H9 (cell line): ENCODE results near the gene NIPSNAP2. TPM values are rescaled to one million over a fixed set of nuclear protein-coding genes. Genes with fewer than 3 reads are reported as not detected.

ENCODE experiments used
- DNase-seq: peaks from one replicate; pipeline ENCODE4 v3.0.0-alpha.2; 2017
- H2AFZ ChIP-seq: one replicate; pipeline ENCODE4 v1.6.1; 2013; ENCODE audit warnings: mild to moderate bottlenecking, low read length, control low read depth, moderate library complexity
- H2AK5ac ChIP-seq: 2 replicates; pipeline ENCODE4 v1.6.1; 2013; ENCODE audit warnings: low read length, control low read depth, mixed read lengths; ENCODE audit not compliant: insufficient read length
- H2BK120ac ChIP-seq: one replicate; pipeline ENCODE4 v1.6.1; 2013; ENCODE audit warnings: low read depth, mild to moderate bottlenecking, low read length, control low read depth, inconsistent platforms; ENCODE audit not compliant: poor library complexity, severe bottlenecking
- H2BK12ac ChIP-seq: 2 replicates; pipeline ENCODE4 v1.6.1; 2013; ENCODE audit warnings: low read length, control low read depth, mixed read lengths, low read depth; ENCODE audit not compliant: insufficient read length
- H2BK15ac ChIP-seq: 2 replicates; pipeline ENCODE4 v1.6.1; 2013; ENCODE audit warnings: low read depth, low read length, control low read depth
- H2BK20ac ChIP-seq: one replicate; pipeline ENCODE4 v1.6.1; 2013; ENCODE audit warnings: low read depth, mild to moderate bottlenecking, low read length, control low read depth, inconsistent platforms; ENCODE audit not compliant: poor library complexity, severe bottlenecking
- H2BK5ac ChIP-seq: 2 replicates; pipeline ENCODE4 v1.6.1; 2013; ENCODE audit warnings: low read length, control low read depth, mixed read lengths; ENCODE audit not compliant: insufficient read length
- H3K14ac ChIP-seq: 2 replicates; pipeline ENCODE4 v1.6.1; 2013; ENCODE audit warnings: low read length, control low read depth; ENCODE audit not compliant: insufficient read depth
- H3K18ac ChIP-seq: 2 replicates; pipeline ENCODE4 v1.6.1; 2013; ENCODE audit warnings: low read depth, mild to moderate bottlenecking, mixed read lengths, low read length, control low read depth; ENCODE audit not compliant: insufficient read length
- H3K23ac ChIP-seq: 2 replicates; pipeline ENCODE4 v1.6.1; 2013; ENCODE audit warnings: low read length, control low read depth, mixed read lengths, low read depth; ENCODE audit not compliant: insufficient read length
- H3K23me2 ChIP-seq: 2 replicates; pipeline ENCODE4 v1.6.1; 2013; ENCODE audit warnings: low read depth, mild to moderate bottlenecking, mixed read lengths, low read length, control low read depth; ENCODE audit not compliant: insufficient read length, poor library complexity, severe bottlenecking
- H3K27ac ChIP-seq: 2 replicates; pipeline ENCODE4 v1.5.1; 2013; ENCODE audit warnings: low read length, control low read depth, mixed read lengths, low read depth; ENCODE audit not compliant: insufficient read length
- H3K27me3 ChIP-seq: 2 replicates; pipeline ENCODE4 v1.6.1; 2013; ENCODE audit warnings: low read length, control low read depth, inconsistent platforms; ENCODE audit not compliant: insufficient read depth
- H3K4ac ChIP-seq: 2 replicates; pipeline ENCODE4 v1.6.1; 2013; ENCODE audit warnings: low read depth, mild to moderate bottlenecking, control low read depth, inconsistent platforms, low read length, moderate library complexity
- H3K4me1 ChIP-seq: 2 replicates; pipeline ENCODE4 v1.6.1; 2013; ENCODE audit warnings: low read length, control low read depth, inconsistent platforms; ENCODE audit not compliant: insufficient read depth
- H3K4me2 ChIP-seq: 2 replicates; pipeline ENCODE4 v1.6.1; 2013; ENCODE audit warnings: low read length, control low read depth, mixed read lengths; ENCODE audit not compliant: insufficient read length, insufficient read depth
- H3K56ac ChIP-seq: 2 replicates; pipeline ENCODE4 v1.6.1; 2013; ENCODE audit warnings: low read depth, mild to moderate bottlenecking, mixed read lengths, low read length, control low read depth; ENCODE audit not compliant: insufficient read length
- H3K79me1 ChIP-seq: 2 replicates; pipeline ENCODE4 v1.6.1; 2013; ENCODE audit warnings: low read depth, mild to moderate bottlenecking, moderate library complexity, low read length, control low read depth, inconsistent platforms; ENCODE audit not compliant: insufficient read depth, poor library complexity, severe bottlenecking
- H3K79me2 ChIP-seq: 2 replicates; pipeline ENCODE4 v1.6.1; 2013; ENCODE audit warnings: low read length, control low read depth, inconsistent platforms; ENCODE audit not compliant: insufficient read depth
- H3K9ac ChIP-seq: 2 replicates; pipeline ENCODE4 v1.6.1; 2013; ENCODE audit warnings: low read length, control low read depth, mixed read lengths; ENCODE audit not compliant: insufficient read length; ENCODE audit errors: extremely low read depth
- H3K9me3 ChIP-seq: one replicate; pipeline ENCODE4 v1.6.1; 2013; ENCODE audit warnings: low read depth, low read length, inconsistent platforms; ENCODE audit not compliant: control insufficient read depth
- H3T11ph ChIP-seq: one replicate; pipeline ENCODE4 v1.6.1; 2013; ENCODE audit warnings: mild to moderate bottlenecking, low read length, control low read depth, inconsistent platforms
- H4K20me1 ChIP-seq: one replicate; pipeline ENCODE4 v1.6.1; 2013; ENCODE audit not compliant: control insufficient read depth, insufficient read length, insufficient read depth
- H4K5ac ChIP-seq: 2 replicates; pipeline ENCODE4 v1.6.1; 2013; ENCODE audit warnings: low read depth, mild to moderate bottlenecking, mixed read lengths, low read length, control low read depth; ENCODE audit not compliant: insufficient read length
- H4K8ac ChIP-seq: replicated peaks from 2 replicates; pipeline ENCODE4 v1.6.1; 2013; ENCODE audit warnings: low read length, control low read depth, mixed read lengths, low read depth; ENCODE audit not compliant: insufficient read length
- H4K91ac ChIP-seq: 2 replicates; pipeline ENCODE4 v1.6.1; 2013; ENCODE audit warnings: low read depth, mild to moderate bottlenecking, moderate library complexity, mixed read lengths, low read length, control low read depth; ENCODE audit not compliant: insufficient read length
- H3K27ac Mint-ChIP-seq, 3 experiments: 2 replicates in 2 of 3; 3 replicates in 1 of 3; pipeline ENCODE4 v1.8.0; 2020 to 2021; ENCODE audit warnings: mixed read lengths in 3 of 3, mild to moderate bottlenecking in 1 of 3, moderate library complexity in 1 of 3
- H3K27me3 Mint-ChIP-seq: 2 replicates; pipeline ENCODE4 v1.8.0; 2021; ENCODE audit warnings: low read depth, mild to moderate bottlenecking, moderate library complexity, mixed read lengths
- H3K36me3 Mint-ChIP-seq, 3 experiments: 2 replicates in 2 of 3; 3 replicates in 1 of 3; pipeline ENCODE4 v1.8.0; 2020 to 2021; ENCODE audit warnings: low read depth in 3 of 3, mixed read lengths in 3 of 3; ENCODE audit not compliant: insufficient read depth in 1 of 3
- H3K4me1 Mint-ChIP-seq, 2 experiments: 2 replicates each; pipeline ENCODE4 v1.8.0; 2020; ENCODE audit warnings: mixed read lengths in 2 of 2
- H3K4me3 Mint-ChIP-seq, 2 experiments: 2 replicates in 1 of 2; 3 replicates in 1 of 2; pipeline ENCODE4 v1.8.0; 2020 to 2021; ENCODE audit warnings: mild to moderate bottlenecking in 2 of 2, mixed read lengths in 2 of 2, moderate library complexity in 1 of 2
- H3K9me3 Mint-ChIP-seq, 2 experiments: 2 replicates in 1 of 2; 3 replicates in 1 of 2; pipeline ENCODE4 v1.8.0; 2020; ENCODE audit warnings: mild to moderate bottlenecking in 2 of 2, mixed read lengths in 2 of 2, moderate library complexity in 1 of 2
- CTCF ChIP-seq: fragments of 200-600 bp; sonication (generic); conservative IDR thresholded peaks from 3 replicates; pipeline ENCODE4 v1.8.0; 2021; ENCODE audit warnings: antibody characterized with exemption, mild to moderate bottlenecking
- WGBS: extraction: QIAGEN DNeasy Blood & Tissue Kit; methylation state at CpG from one replicate; pipeline ENCODE4 v1.1.7; 2013; ENCODE audit warnings: missing lambda C conversion rate, low lambda C conversion rate, mixed read lengths; ENCODE audit not compliant: insufficient read length; ENCODE audit errors: extremely low coverage; 5-methylcytosine and 5-hydroxymethylcytosine counted together
- total RNA-seq: library from RNA; stranded (reverse); gene quantifications from 2 replicates; pipeline ENCODE4 v1.2.1, GENCODE V29; 2021

NIPSNAP2 gene
- total RNA-seq, 1 experiment from 2014 or later, result 40.7 TPM

GRCh38 chr7:55996856-55997500 lies 32.6 kb downstream of the NIPSNAP2 start:
- H3K4me1 Mint-ChIP-seq, result no peaks in the 10 kb centered on the region
- no peaks in the 10 kb centered on the region for H4K20me1 ChIP-seq
- no peaks in the 10 kb centered on the region for H3K27me3 Mint-ChIP-seq
- no peaks in the 10 kb centered on the region for H3K79me2 ChIP-seq
- H3K4ac ChIP-seq, result no peak overlapping the region
- H4K91ac ChIP-seq, result no peak overlapping the region
- H4K5ac ChIP-seq, result no peak overlapping the region
- H3K23me2 ChIP-seq, result no peaks in the 10 kb centered on the region
- DNase-seq, result no peak
- no peak overlapping the region for H3K27ac ChIP-seq
- no peak overlapping the region for H3K56ac ChIP-seq
- peaks cover 13 to 45% (median 41%) of the 10 kb centered on the region in 3 experiments; a peak in 6 of 7 replicates for H3K36me3 Mint-ChIP-seq
- H3K9me3 Mint-ChIP-seq, result no peaks in the 10 kb centered on the region
- no peak overlapping the region for H2BK12ac ChIP-seq
- H3K18ac ChIP-seq, result no peak overlapping the region
- no peak overlapping the region for H2AK5ac ChIP-seq
- no peaks in the 10 kb centered on the region for H3K27me3 ChIP-seq
- no peaks in the 10 kb centered on the region for H3K79me1 ChIP-seq
- no peak overlapping the region for H2BK5ac ChIP-seq
- no peak overlapping the region for H3K4me3 Mint-ChIP-seq
- H3K9ac ChIP-seq, result no peak overlapping the region
- H3K27ac Mint-ChIP-seq, result no peak overlapping the region
- H3T11ph ChIP-seq, result no peak overlapping the region
- no peak overlapping the region for H2AFZ ChIP-seq
- no peaks in the 10 kb centered on the region for H3K4me1 ChIP-seq
- no peaks in the 10 kb centered on the region for H3K9me3 ChIP-seq
- no peak overlapping the region for H2BK20ac ChIP-seq
- H2BK15ac ChIP-seq, result no peak overlapping the region
- H3K14ac ChIP-seq, result no peak overlapping the region
- no peak overlapping the region for H3K23ac ChIP-seq
- H2BK120ac ChIP-seq, result no peak overlapping the region
- H4K8ac ChIP-seq, result no peak overlapping the region
- H3K4me2 ChIP-seq, result no peak overlapping the region
- TF ChIP-seq CTCF, result no peak
- WGBS, result no CpG with 5 or more reads among the region's 8 CpGs
